Stomach (tissue), 4 donors: ENCODE data around the gene DST.

ENCODE experiments used
- EP300 ChIP-seq: sonication (generic); formaldehyde crosslinking; IDR thresholded peaks from one replicate; pipeline ENCODE4 v1.6.1; 2017; ENCODE audit warnings: antibody characterized with exemption
- POLR2A ChIP-seq, 4 donors: fragments of 450-650 bp; IDR thresholded peaks; one replicate each; pipeline ENCODE4 v1.6.1; 2016; ENCODE audit warnings: antibody characterized with exemption in 4 of 4, control low read depth in 2 of 4, mild to moderate bottlenecking in 1 of 4, moderate library complexity in 1 of 4
- POLR2AphosphoS5 ChIP-seq, 3 donors: sonication (generic); formaldehyde crosslinking; IDR thresholded peaks; one replicate each; pipeline ENCODE4 v1.6.1; 2016; ENCODE audit warnings: antibody characterized with exemption in 3 of 3
- TF ChIP-seq, protein P1 (sequence below), 7 experiments: fragments of 450-650 bp in 4 of 7; fragments of 200-600 bp in 3 of 7; sonication (generic) in 3 of 7; IDR thresholded peaks; one replicate each; pipeline ENCODE4 v1.5.1; 2016 to 2019; ENCODE audit warnings: antibody characterized with exemption in 7 of 7, control low read depth in 2 of 7, mild to moderate bottlenecking in 1 of 7

DNA sequence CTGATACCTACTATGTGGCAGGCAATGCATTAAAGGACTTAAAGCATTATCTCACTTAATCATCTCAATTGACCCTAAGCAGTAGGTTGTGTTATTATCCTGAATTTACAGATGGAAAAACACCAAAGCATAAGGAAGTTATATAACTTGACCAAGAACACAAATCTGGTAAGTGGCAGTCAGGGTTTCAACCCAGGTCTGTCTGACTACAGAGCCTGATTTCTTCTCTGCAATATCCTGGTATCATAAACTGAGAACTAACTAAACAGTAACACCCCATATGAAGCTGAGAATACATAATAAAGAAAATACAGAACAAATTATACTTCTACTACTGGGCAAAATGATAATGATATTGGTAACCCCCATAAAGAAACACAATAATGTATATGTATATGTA lies 13.8 kb upstream of the DST start:
- TF ChIP-seq, protein P1, sequence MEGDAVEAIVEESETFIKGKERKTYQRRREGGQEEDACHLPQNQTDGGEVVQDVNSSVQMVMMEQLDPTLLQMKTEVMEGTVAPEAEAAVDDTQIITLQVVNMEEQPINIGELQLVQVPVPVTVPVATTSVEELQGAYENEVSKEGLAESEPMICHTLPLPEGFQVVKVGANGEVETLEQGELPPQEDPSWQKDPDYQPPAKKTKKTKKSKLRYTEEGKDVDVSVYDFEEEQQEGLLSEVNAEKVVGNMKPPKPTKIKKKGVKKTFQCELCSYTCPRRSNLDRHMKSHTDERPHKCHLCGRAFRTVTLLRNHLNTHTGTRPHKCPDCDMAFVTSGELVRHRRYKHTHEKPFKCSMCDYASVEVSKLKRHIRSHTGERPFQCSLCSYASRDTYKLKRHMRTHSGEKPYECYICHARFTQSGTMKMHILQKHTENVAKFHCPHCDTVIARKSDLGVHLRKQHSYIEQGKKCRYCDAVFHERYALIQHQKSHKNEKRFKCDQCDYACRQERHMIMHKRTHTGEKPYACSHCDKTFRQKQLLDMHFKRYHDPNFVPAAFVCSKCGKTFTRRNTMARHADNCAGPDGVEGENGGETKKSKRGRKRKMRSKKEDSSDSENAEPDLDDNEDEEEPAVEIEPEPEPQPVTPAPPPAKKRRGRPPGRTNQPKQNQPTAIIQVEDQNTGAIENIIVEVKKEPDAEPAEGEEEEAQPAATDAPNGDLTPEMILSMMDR (IDR thresholded peaks at IDR 0.05): no peak
- TF ChIP-seq EP300 (no peak), POLR2AphosphoS5 (IDR thresholded peaks at IDR 0.05) (no peak), POLR2A (IDR thresholded peaks at IDR 0.05) (no peak)
